Kidney capillary endothelial cell (primary cell): Measurements from ENCODE around the gene UIMC1.
"Not testable (repeated sequence)": the region's sequence is repeated elsewhere in the genome, so short reads cannot be mapped to it uniquely, and the experiment has no call there.

Experiments
- DNase-seq: peaks from one replicate; pipeline ENCODE4 v3.0.0-alpha.2; 2018; ENCODE audit warnings: low spot score

UIMC1 gene

DNA sequence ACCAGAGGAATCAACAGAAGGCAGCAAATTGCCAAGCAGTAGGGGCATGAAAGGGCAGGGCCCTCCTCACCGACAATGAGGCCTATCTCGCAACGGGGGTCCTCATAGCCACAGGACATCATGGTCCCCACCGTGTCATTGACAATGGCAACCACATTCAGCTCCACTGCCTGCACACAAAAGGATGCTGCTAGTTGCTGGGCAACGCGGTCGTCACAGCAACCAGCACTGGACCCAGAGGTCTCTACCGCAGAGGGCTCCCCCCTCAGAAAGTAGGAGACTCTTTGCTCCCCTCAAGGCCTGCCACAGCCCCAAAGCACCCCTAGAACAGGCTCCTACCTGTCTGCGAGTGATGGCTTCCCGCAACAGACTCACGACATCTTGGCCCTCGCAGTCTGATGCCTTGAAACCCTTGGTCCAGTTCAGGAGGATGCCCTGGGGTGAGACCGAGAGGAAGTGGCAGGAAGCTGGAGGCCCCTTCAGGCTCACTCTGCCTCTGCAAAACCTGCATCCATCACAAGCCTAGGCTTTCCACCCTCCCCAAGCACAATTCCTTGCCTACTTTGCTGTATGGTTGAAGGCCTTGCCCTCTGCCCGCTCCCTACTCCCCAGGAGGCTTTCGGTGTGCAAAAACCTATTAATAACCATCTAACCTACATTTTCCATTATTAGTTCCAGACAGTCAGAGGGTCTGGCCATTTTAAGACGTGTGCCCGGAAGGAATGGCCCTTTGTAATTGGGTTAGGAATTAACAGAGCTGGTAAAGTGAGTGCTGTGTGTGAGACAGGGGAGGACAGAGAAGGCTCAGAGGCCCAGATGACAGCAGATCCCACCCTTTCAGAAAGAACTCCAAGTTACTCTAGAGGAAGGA, 122.6 kb downstream of the UIMC1 start:
- DNase-seq, result no peak

DNA sequence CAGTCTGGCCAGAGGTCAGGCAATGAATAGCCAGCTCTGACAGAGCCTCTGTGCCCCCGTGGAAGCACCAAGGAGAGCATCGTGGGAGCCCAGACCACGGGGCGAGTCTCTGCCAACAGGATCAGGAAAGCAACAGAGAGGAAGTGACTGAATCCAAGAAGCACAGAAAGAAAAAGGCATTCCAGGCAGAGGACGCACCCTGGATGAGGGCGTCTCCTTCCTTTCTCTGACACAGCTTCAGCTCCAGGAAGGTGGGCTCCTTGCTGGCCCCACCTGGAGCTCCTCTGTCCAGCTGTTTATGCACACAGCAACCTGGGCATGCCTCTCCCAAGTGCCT, 124.0 kb downstream of the UIMC1 start:
- no peak for DNase-seq

DNA sequence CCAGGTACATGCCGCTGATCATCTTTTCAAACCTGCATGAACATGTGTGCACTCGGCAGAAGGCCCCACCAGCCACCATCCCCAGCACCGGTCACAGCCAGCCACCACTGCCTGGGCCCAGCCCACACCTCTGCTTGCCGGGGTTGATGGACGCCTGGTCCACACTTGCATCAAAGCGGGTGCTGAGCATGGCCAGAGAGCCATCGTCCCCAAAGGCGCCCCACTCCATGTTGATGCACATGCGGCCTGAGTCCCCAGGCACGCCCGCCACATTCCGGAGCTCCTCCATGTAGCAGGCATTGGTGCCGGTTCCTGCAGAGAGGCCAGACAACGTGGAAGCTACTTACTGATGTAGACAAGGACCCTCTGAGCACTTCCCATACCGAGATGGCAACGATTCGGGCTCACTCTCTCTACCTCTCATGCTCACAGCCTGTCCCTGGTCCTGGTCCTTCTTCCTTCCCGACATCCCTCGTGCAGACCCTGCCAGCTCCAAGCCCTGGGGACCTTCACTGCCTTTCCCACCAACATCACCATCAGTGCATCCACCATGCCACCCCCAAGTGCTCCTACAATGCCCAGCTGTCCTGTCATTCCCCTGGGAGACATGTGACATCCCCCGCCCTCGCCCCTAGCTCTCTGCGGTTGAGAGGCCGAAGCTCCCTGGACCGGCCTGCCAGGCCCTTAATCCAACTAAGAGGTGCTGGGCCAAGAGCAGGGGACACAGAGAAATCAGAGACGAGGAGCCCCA, 124.6 kb downstream of the UIMC1 start:
- no peak for DNase-seq

- no peak for DNase-seq
Measured at GRCh38 chr5:176881021-176881749, 125.4 kb downstream of the UIMC1 start.

DNA sequence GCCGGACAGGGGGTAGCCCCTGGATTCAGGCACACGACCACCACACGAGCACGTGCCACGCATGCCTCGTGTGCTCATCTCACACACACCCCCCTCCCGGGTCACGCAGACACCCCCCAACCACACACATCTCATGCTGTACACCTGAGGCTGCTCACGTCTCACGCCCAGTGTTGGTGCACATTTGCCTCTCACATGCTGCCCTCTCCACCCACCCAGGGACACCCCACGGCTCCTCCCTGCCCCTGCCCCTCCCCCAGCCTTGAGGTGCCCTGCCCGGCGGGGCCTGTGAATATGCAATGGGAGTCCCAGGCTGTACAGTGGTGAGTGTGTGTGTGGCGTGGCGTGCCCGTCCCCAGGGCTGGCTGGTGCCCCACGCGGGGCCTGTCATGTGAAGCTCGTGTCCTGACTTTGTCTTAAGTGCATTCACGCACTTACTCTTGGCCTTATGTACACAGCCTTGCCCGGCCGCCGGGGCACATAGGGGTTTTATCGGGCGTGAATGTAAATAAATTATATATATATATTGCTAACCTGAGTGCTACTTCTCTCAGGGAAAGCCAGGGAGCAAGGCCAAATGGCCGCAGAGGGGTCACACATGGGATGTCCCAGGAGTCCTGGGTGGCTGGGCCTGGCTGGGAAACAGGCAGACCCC, 126.1 kb downstream of the UIMC1 start:
- no peak for DNase-seq

DNA sequence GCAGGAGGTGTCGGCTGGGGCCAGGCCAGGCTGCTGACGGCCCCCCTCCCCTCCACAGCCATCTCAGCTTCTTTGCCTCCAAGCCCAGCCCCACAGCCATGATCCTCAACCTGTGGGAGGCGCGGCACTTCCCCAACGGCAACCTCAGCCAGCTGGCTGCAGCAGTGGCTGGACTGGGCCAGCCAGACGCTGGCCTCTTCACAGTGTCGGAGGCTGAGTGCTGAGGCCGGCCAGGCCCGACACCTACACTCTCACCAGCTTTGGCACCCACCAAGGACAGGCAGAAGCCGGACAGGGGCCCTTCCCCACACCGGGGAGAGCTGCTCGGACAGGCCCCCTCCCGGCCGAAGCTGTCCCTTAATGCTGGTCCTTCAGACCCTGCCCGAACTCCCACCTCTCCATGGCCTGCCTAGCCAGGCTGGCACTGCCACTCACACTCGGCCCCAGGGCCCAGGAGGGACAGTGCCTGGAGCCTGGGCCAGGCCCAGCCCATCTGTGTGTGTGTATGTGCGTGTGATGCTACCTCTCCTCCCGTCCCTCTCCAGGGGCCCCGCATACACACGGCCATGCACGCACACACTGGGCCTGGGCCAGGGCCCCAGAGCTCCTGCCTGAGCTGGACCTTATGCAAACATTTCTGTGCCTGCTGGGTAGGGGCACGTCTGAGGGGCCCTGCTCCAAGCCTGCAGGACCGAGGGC, 126.8 kb downstream of the UIMC1 start:
- DNase-seq, result no peak

DNA sequence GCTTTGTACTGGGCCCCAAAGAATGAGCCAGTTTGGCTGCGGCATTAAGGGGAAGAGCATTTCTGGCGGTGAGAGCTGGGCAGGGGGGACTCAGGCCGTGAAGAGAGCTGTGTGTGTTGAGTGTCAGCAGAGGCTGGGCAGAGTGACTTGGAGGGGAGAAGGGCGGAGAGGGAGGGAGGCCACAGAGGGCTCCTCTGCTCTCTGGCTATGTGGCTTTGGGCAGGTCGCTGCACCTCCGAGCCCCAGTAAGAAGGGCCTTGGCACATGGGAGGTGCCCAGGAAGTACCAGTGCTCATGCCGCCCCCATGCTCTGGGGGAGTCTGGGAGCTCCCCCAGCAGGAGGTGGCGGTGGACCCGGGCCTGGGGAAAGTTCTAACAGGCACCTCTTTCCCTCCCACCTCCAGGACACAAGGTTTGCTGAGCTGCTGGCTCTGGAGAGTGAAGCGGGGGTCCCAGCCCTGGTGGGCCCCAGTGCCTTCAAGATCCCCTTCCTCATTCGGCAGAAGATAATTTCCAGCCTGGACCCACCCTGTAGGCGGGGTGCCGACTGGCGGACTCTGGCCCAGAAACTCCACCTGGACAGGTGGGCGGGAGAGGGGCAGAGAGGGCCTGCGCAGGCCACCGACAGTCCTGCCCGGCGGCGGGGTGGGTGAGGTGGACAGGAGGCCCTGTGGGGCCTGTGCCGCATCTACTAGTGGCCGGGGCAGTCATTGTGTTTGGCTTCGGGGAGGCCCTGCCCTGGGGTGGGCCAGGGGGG, 127.5 kb downstream of the UIMC1 start:
- no peak for DNase-seq

- DNase-seq, result no peak
Measured at GRCh38 chr5:176878463-176878862, 128.1 kb downstream of the UIMC1 start.

- no peak for DNase-seq
Measured at GRCh38 chr5:176877793-176878331, 128.7 kb downstream of the UIMC1 start.

DNA sequence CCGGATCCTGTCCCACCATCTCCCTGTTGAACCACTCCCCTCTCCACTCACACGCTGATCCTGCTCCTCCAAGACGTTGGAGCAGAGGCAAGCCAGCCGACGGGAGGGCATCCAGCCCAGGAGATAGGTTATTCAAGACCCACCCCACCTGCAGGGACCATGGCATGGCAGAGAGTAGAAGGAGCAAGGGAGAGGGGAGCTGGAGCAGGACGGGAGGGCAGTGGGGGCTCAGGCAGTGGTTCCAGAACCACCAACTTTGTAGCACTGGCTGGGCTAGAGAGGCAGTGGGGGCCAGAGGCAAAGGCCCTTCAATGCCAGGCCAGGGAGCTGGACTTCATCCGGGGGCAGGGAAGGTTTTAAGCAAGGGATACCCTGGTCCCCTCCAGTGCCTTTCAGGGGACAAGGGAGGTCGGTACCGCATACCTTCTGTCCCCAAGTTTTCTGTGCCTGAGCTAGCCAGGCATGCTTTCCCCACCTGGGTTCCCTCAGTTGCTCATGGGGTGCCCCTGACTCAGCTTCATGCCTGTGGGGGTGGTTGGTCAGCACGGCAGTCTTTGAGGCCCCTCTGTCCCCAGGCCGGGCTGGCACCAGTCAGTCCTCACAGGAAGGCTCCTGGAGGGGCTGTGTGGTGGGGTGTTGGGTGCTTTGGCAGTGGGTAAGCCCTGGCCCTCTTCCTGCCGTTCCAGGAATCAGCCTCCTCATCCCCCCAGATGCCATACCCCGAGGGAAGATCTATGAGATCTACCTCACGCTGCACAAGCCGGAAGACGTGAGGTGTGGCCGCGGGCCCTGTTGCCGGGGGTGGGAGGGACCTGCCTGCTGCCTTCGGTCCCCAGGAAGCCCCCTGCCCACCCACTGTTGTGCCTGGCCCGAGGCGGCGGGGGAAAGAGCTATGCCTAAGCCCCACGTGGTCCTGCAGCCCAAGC, 129.8 kb downstream of the UIMC1 start:
- no peak for DNase-seq

DNA sequence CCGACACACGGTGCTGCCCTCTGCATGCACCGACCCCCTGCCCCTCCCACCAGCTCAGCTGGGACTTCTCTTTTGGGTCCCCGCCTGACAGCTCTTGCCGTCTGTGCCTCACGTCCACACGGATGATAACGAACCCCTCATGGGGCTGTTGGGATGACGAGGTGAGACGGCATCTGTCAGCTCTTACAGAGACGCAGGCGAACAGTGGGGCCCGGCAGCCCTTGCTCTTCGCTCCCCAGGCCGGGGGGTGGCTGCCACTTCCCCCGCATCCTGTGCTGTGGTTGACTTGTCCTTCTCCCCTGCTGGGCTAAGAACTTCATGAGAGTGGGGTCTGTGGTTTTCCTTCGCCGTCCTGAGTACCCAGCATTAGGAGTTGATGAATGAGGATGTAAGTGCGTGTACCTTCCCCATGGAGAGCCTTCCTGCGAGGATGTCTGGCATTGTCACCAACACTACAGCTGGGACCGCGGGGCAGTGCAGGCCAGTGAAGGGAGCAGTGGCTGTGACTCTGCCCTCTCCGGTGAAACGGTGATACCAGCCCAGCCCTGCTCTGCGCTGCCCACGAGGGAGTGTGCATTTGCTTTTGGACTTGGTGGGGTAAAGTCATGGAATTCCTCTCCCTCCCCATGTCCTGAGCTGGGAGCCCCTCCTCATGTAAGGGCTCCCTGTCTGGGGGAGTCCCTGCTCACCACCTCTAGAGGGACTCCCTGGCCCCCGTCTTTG, 130.6 kb downstream of the UIMC1 start:
- no peak for DNase-seq

- DNase-seq, result no peak
Measured at GRCh38 chr5:176875014-176875550, 131.5 kb downstream of the UIMC1 start.

DNA sequence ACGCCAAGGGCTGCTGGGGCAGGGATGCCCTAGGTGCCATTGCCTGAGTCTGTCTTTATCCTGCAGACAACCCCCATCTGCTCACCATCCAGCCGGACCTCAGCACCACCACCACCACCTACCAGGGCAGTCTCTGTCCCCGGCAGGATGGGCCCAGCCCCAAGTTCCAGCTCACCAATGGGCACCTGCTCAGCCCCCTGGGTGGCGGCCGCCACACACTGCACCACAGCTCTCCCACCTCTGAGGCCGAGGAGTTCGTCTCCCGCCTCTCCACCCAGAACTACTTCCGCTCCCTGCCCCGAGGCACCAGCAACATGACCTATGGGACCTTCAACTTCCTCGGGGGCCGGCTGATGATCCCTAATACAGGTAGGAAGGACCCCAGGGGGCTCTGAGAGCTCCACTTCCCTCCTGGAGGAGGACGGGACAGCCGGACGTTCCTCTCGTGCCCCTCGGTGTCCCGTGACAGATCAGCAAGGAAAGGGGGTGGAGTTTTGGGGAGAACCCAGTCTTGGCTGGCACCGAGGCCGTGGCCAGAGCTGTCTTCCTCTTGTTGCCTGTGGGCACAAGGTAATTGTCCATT, 132.3 kb downstream of the UIMC1 start:
- DNase-seq, result no peak

- no peak for DNase-seq
Measured at GRCh38 chr5:176873541-176874172, 132.9 kb downstream of the UIMC1 start.

DNA sequence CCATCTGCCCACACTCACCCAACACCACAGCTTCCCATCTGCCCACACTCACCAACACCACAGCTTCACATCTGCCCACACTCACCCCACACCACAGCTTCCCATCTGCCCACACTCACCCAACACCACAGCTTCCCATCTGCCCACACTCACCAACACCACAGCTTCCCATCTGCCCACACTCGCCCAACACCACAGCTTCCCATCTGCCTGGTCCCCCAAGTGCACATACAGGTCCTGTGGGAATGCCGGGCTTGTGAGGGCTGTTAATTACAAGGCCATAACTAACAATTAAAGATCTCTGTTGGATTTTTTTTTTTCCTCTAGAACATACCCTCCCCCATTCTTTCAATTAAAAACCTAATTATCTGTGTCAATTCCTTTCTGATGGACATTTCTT, 133.6 kb downstream of the UIMC1 start:
- DNase-seq, result not testable (repeated sequence)

DNA sequence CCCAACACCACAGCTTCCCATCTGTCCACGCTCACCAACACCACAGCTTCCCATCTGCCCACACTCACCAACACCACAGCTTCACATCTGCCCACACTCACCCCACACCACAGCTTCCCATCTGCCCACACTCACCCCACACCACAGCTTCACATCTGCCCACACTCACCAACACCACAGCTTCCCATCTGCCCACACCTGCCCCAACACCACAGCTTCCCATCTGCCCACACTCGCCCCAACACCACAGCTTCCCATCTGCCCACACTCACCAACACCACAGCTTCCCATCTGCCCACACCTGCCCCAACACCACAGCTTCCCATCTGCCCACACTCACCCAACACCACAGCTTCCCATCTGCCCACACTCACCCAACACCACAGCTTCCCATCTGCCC, 134.0 kb downstream of the UIMC1 start:
- DNase-seq, result not testable (repeated sequence)

DNA sequence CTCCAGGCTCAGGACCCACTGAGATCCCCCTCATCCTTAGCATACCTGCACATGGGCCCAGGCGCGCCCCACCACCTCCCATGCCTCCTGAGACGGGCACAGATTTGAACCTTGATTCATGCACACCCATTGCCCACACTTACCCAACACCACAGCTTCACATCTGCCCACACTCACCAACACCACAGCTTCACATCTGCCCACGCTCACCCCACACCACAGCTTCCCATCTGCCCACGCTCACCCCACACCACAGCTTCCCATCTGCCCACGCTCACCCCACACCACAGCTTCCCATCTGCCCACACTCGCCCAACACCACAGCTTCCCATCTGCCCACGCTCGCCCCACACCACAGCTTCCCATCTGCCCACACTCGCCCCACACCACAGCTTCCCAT, 135.9 kb downstream of the UIMC1 start:
- DNase-seq, result not testable (repeated sequence)
